Neural progenitor cell (in vitro differentiated cells): ENCODE results near the gene ERC2. TPM values are rescaled to one million over a fixed set of nuclear protein-coding genes. Genes with fewer than 3 reads are reported as not detected.
A peak's percentile ranks its signal among the peaks of the same experiment; 100 is the strongest.

Experiments
- DNase-seq: peaks from one replicate; pipeline ENCODE4 v3.0.0-alpha.2; 2016; ENCODE audit warnings: low spot score
- H2AFZ ChIP-seq: fragments of 200-600 bp; sonication (generic); replicated peaks from 2 replicates; pipeline ENCODE4 v1.6.1; 2016; ENCODE audit warnings: antibody characterized with exemption
- H3F3A ChIP-seq: fragments of 200-600 bp; sonication (generic); 2 replicates; pipeline ENCODE4 v1.6.1; 2016; ENCODE audit warnings: antibody characterized with exemption, low read depth
- H3K27ac ChIP-seq: fragments of 200-600 bp; sonication (generic); 2 replicates; pipeline ENCODE4 v1.5.1; 2016; ENCODE audit warnings: mild to moderate bottlenecking
- H3K27me3 ChIP-seq: fragments of 200-600 bp; sonication (generic); 2 replicates; pipeline ENCODE4 v1.6.1; 2016; ENCODE audit warnings: mild to moderate bottlenecking, moderate library complexity
- H3K36me3 ChIP-seq: fragments of 200-600 bp; sonication (generic); 2 replicates; pipeline ENCODE4 v1.5.1; 2016
- H3K4me1 ChIP-seq: fragments of 200-600 bp; sonication (generic); 2 replicates; pipeline ENCODE4 v1.6.1; 2016; ENCODE audit warnings: mixed run types
- H3K4me2 ChIP-seq: fragments of 200-600 bp; sonication (generic); 2 replicates; pipeline ENCODE4 v1.6.1; 2016
- H3K4me3 ChIP-seq: fragments of 200-600 bp; sonication (generic); 2 replicates; pipeline ENCODE4 v1.5.1; 2016
- H3K79me2 ChIP-seq: fragments of 200-600 bp; sonication (generic); 2 replicates; pipeline ENCODE4 v1.6.1; 2016; ENCODE audit warnings: low read depth
- H3K9ac ChIP-seq: fragments of 200-600 bp; sonication (generic); 2 replicates; pipeline ENCODE4 v1.6.1; 2016
- H3K9me3 ChIP-seq: fragments of 200-600 bp; sonication (generic); 2 replicates; pipeline ENCODE4 v1.5.1; 2016; ENCODE audit warnings: low read depth
- H4K20me1 ChIP-seq: fragments of 200-600 bp; sonication (generic); 2 replicates; pipeline ENCODE4 v1.6.1; 2016; ENCODE audit warnings: low read depth
- H3K27ac Mint-ChIP-seq: 3 replicates; pipeline ENCODE4 v1.8.0; 2021; ENCODE audit warnings: mixed read lengths
- H3K27me3 Mint-ChIP-seq: 2 replicates; pipeline ENCODE4 v1.8.0; 2022; ENCODE audit warnings: low read depth, mild to moderate bottlenecking, inconsistent platforms, moderate library complexity, mixed read lengths; ENCODE audit not compliant: insufficient read depth
- H3K36me3 Mint-ChIP-seq: 3 replicates; pipeline ENCODE4 v1.8.0; 2021; ENCODE audit warnings: mixed read lengths
- H3K4me1 Mint-ChIP-seq: 3 replicates; pipeline ENCODE4 v1.8.0; 2021; ENCODE audit warnings: mixed read lengths
- H3K4me3 Mint-ChIP-seq: 3 replicates; pipeline ENCODE4 v1.8.0; 2021; ENCODE audit warnings: mild to moderate bottlenecking, moderate library complexity, mixed read lengths
- H3K9me3 Mint-ChIP-seq: 3 replicates; pipeline ENCODE4 v1.8.0; 2020; ENCODE audit warnings: mixed read lengths
- EZH2 ChIP-seq: fragments of 200-600 bp; sonication (generic); IDR thresholded peaks from 2 replicates; pipeline ENCODE4 v1.6.1; 2017; ENCODE audit warnings: antibody characterized with exemption, mild to moderate bottlenecking, moderate library complexity
- EZH2phosphoT487 ChIP-seq: fragments of 200-600 bp; sonication (generic); IDR thresholded peaks from 2 replicates; pipeline ENCODE4 v1.6.1; 2017; ENCODE audit warnings: antibody characterized with exemption
- total RNA-seq: library from RNA; depleted of rRNA; stranded (reverse); fragments of >200 nt; gene quantifications from 2 replicates; pipeline ENCODE4 v1.2.3, GENCODE V29; 2015; ENCODE audit warnings: low replicate concordance
- TF ChIP-seq, protein P1 (sequence below): fragments of 200-600 bp; sonication (generic); IDR thresholded peaks from 2 replicates; pipeline ENCODE4 v1.5.1; 2017; ENCODE audit warnings: antibody characterized with exemption, mild to moderate bottlenecking

Gene ERC2
- total RNA-seq, 1 donor from 2014 or later: 24.8 TPM

DNA sequence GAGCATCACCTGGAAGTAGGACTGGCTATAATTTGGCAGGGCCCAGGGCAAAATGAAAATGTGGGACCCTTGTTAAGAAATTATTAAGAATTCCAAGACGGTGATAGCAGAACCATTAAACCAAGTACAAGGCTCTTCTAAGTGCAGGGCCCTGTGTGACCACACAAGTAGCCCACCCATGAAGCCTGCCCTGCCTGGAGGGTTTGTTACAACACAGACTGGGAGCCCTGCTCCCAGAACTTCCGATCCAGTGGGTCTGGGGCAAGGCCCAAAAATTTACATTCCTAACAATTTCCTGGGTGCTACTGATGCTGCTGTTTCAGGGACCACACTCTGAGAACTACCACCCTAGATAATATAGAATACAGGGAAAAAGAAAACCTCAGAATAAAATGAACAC, 666.6 kb downstream of the ERC2 start:
- H3K4me3 ChIP-seq: no peak overlapping the region
- H3K4me1 ChIP-seq: peaks cover 9% of the 10 kb centered on the region
- H3K9ac ChIP-seq: no peak overlapping the region
- no peaks in the 10 kb centered on the region for H3K79me2 ChIP-seq
- H3K27me3 Mint-ChIP-seq: peaks cover 2% of the 10 kb centered on the region
- no peaks in the 10 kb centered on the region for H3K36me3 ChIP-seq
- no peaks in the 10 kb centered on the region for H3K9me3 ChIP-seq
- peaks cover 2% of the 10 kb centered on the region for H3K36me3 Mint-ChIP-seq
- H3K4me1 Mint-ChIP-seq: peaks cover 15% of the 10 kb centered on the region
- H3F3A ChIP-seq: no peaks in the 10 kb centered on the region
- H3K27ac Mint-ChIP-seq: no peak overlapping the region
- no peaks in the 10 kb centered on the region for H3K27me3 ChIP-seq
- peak; percentile 8 for DNase-seq
- no peak overlapping the region for H3K27ac ChIP-seq
- H2AFZ ChIP-seq: no peak overlapping the region
- H4K20me1 ChIP-seq: no peaks in the 10 kb centered on the region
- no peak overlapping the region for H3K4me3 Mint-ChIP-seq
- TF ChIP-seq, protein P1, sequence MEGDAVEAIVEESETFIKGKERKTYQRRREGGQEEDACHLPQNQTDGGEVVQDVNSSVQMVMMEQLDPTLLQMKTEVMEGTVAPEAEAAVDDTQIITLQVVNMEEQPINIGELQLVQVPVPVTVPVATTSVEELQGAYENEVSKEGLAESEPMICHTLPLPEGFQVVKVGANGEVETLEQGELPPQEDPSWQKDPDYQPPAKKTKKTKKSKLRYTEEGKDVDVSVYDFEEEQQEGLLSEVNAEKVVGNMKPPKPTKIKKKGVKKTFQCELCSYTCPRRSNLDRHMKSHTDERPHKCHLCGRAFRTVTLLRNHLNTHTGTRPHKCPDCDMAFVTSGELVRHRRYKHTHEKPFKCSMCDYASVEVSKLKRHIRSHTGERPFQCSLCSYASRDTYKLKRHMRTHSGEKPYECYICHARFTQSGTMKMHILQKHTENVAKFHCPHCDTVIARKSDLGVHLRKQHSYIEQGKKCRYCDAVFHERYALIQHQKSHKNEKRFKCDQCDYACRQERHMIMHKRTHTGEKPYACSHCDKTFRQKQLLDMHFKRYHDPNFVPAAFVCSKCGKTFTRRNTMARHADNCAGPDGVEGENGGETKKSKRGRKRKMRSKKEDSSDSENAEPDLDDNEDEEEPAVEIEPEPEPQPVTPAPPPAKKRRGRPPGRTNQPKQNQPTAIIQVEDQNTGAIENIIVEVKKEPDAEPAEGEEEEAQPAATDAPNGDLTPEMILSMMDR: no peak
- no peak for TF ChIP-seq EZH2
- TF ChIP-seq EZH2phosphoT487: no peak
- peaks cover 7% of the 10 kb centered on the region for H3K9me3 Mint-ChIP-seq
- H3K4me2 ChIP-seq: no peak overlapping the region

DNA sequence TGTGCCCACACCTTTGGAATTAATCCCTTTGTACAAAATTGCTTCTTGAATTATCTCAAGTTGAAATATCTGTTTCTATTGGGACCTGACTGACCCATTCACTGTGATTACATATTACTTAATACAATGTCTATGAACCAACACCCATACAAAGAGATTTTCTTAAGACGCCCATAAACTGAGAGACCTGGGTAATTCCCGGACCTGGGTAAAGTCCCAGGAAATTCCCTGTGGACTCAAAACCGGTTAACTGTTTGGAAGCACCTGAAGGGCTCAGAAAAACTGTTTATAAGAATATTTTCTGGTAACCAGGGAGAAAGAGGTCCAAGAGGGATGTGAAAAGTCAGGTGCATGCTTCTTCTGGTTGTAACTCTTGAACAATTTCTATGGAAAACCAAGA, 667.2 kb downstream of the ERC2 start:
- H3F3A ChIP-seq: no peaks in the 10 kb centered on the region
- no peaks in the 10 kb centered on the region for H3K36me3 ChIP-seq
- no peaks in the 10 kb centered on the region for H3K79me2 ChIP-seq
- H3K27me3 Mint-ChIP-seq: peaks cover 2% of the 10 kb centered on the region
- H3K4me1 ChIP-seq: peaks cover 9% of the 10 kb centered on the region
- peaks cover 15% of the 10 kb centered on the region for H3K4me1 Mint-ChIP-seq
- no peak overlapping the region for H3K9ac ChIP-seq
- H3K4me3 ChIP-seq: no peak overlapping the region
- no peaks in the 10 kb centered on the region for H3K9me3 ChIP-seq
- H3K4me2 ChIP-seq: no peak overlapping the region
- DNase-seq: no peak
- TF ChIP-seq, protein P1: no peak
- no peak for TF ChIP-seq EZH2
- no peak for TF ChIP-seq EZH2phosphoT487
- no peaks in the 10 kb centered on the region for H4K20me1 ChIP-seq
- peaks cover 7% of the 10 kb centered on the region for H3K9me3 Mint-ChIP-seq
- no peak overlapping the region for H3K27ac ChIP-seq
- no peak overlapping the region for H3K4me3 Mint-ChIP-seq
- H3K27ac Mint-ChIP-seq: no peak overlapping the region
- H2AFZ ChIP-seq: no peak overlapping the region
- no peaks in the 10 kb centered on the region for H3K36me3 Mint-ChIP-seq
- no peaks in the 10 kb centered on the region for H3K27me3 ChIP-seq

DNA sequence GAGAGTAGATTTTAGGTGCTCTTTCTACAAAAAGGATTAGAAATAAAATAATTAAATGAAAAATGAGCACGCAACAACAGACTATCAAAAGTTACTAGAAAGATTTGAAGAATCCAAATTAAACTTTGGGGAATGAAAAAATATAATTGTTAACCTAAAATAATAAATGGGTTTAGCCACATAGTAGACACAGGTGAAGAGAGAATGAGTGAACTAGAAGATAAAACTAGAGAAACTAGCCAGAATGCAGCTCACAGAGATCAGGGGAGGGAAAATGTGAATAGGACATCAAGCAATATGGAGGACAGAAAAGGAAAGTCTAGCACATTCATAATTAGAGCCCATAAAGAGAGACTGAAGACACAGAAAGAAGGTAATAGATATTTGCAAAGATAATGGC, 670.5 kb downstream of the ERC2 start:
- Histone ChIP-seq H3F3A (no peaks in the 10 kb centered on the region), H3K4me3 (no peak overlapping the region), H3K4me2 (no peak overlapping the region), H3K79me2 (no peaks in the 10 kb centered on the region), H3K9me3 (no peaks in the 10 kb centered on the region), H3K36me3 (no peaks in the 10 kb centered on the region), H3K9ac (no peak overlapping the region), H3K27me3 (no peaks in the 10 kb centered on the region), H2AFZ (no peak overlapping the region), H3K27ac (no peak overlapping the region), H3K4me1 (no peaks in the 10 kb centered on the region), H4K20me1 (no peaks in the 10 kb centered on the region)
- H3K9me3 Mint-ChIP-seq: peaks cover 7% of the 10 kb centered on the region
- no peak overlapping the region for H3K4me3 Mint-ChIP-seq
- H3K4me1 Mint-ChIP-seq: peaks cover 3% of the 10 kb centered on the region
- no peaks in the 10 kb centered on the region for H3K36me3 Mint-ChIP-seq
- TF ChIP-seq EZH2: no peak
- TF ChIP-seq EZH2phosphoT487: no peak
- TF ChIP-seq, protein P1: no peak
- DNase-seq: no peak
- peaks cover 2% of the 10 kb centered on the region for H3K27me3 Mint-ChIP-seq
- H3K27ac Mint-ChIP-seq: no peak overlapping the region
